A673 (cell line): ENCODE measurements around the gene CSPG5.

Experiments used
- EZH2 ChIP-seq: fragments of 200-600 bp; sonication (generic); IDR thresholded peaks from 2 replicates; pipeline ENCODE4 v1.6.1; 2017; ENCODE audit warnings: borderline replicate concordance, low read depth, mild to moderate bottlenecking, mixed read lengths, antibody characterized with exemption, low read length; ENCODE audit not compliant: poor library complexity, severe bottlenecking
- TF ChIP-seq, protein P1 (sequence below): fragments of 300-800, 200-600 bp; sonication (generic); conservative IDR thresholded peaks from 2 replicates; pipeline ENCODE4 v1.5.1; 2017; ENCODE audit warnings: low read depth, mild to moderate bottlenecking, antibody characterized with exemption, low read length, moderate library complexity, mixed read lengths

DNA sequence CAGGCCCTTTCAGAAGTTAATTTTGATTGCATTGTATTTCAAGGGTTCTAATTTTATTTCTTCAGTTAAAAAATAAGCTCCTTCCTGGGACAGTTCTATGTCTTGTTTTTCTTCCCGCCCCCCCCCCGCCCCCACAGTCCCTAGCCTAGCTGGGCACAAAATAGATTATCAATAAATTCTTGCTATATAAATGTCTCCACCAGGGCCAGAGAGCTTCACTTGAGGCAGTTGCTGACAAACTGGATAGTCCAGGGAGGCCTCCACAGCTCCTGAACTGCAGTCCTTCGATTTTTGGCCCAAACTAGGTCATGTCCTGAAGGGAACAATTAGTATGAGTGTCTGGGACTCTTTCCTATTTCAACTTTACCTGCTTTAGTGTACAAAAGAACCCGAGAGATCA lies 9.9 kb upstream of the CSPG5 start:
- TF ChIP-seq, protein P1, sequence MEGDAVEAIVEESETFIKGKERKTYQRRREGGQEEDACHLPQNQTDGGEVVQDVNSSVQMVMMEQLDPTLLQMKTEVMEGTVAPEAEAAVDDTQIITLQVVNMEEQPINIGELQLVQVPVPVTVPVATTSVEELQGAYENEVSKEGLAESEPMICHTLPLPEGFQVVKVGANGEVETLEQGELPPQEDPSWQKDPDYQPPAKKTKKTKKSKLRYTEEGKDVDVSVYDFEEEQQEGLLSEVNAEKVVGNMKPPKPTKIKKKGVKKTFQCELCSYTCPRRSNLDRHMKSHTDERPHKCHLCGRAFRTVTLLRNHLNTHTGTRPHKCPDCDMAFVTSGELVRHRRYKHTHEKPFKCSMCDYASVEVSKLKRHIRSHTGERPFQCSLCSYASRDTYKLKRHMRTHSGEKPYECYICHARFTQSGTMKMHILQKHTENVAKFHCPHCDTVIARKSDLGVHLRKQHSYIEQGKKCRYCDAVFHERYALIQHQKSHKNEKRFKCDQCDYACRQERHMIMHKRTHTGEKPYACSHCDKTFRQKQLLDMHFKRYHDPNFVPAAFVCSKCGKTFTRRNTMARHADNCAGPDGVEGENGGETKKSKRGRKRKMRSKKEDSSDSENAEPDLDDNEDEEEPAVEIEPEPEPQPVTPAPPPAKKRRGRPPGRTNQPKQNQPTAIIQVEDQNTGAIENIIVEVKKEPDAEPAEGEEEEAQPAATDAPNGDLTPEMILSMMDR: no peak
- TF ChIP-seq EZH2: no peak
